HG02970 (cell line): Measurements from ENCODE around the gene RCAN2.

Experiments
- ATAC-seq: cut with Tn5 transposase; IDR thresholded peaks from one replicate; pipeline ENCODE4 v1.9.1; 2021; ENCODE audit warnings: mild to moderate bottlenecking, moderate library complexity, moderate number of reproducible peaks; ENCODE audit not compliant: unreplicated experiment, low FRiP score

Gene RCAN2

GRCh38 chr6:46491201-46491627 lies at the start of gene RCAN2:
Gene RCAN2, minus strand, starts transcription at chr6:46491449.
- peak; percentile 50 for ATAC-seq

GRCh38 chr6:46539866-46540265 lies 48.6 kb upstream of the RCAN2 start:
- ATAC-seq = no peak

GRCh38 chr6:46538800-46539480 lies 47.7 kb upstream of the RCAN2 start:
- ATAC-seq = no peak

GRCh38 chr6:46530896-46531295 lies 39.6 kb upstream of the RCAN2 start:
- ATAC-seq = no peak

- no peak for ATAC-seq
Measured at GRCh38 chr6:46528961-46529750, 37.9 kb upstream of the RCAN2 start.

- no peak for ATAC-seq
Measured at GRCh38 chr6:46526607-46527006, 35.4 kb upstream of the RCAN2 start.

- ATAC-seq = no peak
Measured at GRCh38 chr6:46525583-46525982, 34.3 kb upstream of the RCAN2 start.

- no peak for ATAC-seq
Measured at GRCh38 chr6:46521464-46521971, 30.3 kb upstream of the RCAN2 start.

GRCh38 chr6:46517202-46517601 lies 26.0 kb upstream of the RCAN2 start:
- no peak for ATAC-seq

- no peak for ATAC-seq
Measured at GRCh38 chr6:46513533-46513932, 22.3 kb upstream of the RCAN2 start.

GRCh38 chr6:46511320-46511719 lies 20.1 kb upstream of the RCAN2 start:
- ATAC-seq = no peak

- no peak for ATAC-seq
Measured at GRCh38 chr6:46510651-46511050, 19.4 kb upstream of the RCAN2 start.

GRCh38 chr6:46509981-46510510 lies 18.8 kb upstream of the RCAN2 start:
- no peak for ATAC-seq

GRCh38 chr6:46509063-46509462 lies 17.8 kb upstream of the RCAN2 start:
- ATAC-seq = no peak

- ATAC-seq = no peak
Measured at GRCh38 chr6:46507426-46507825, 16.2 kb upstream of the RCAN2 start.

- ATAC-seq = no peak
Measured at GRCh38 chr6:46505693-46506512, 14.7 kb upstream of the RCAN2 start.

- no peak for ATAC-seq
Measured at GRCh38 chr6:46504242-46504641, 13.0 kb upstream of the RCAN2 start.

GRCh38 chr6:46502486-46503119 lies 11.4 kb upstream of the RCAN2 start:
- ATAC-seq = no peak

GRCh38 chr6:46501136-46502089 lies 10.2 kb upstream of the RCAN2 start:
- ATAC-seq = no peak
